Measurements from ENCODE around the gene UTP14C. TPM values are rescaled to one million over a fixed set of nuclear protein-coding genes. Genes with fewer than 3 reads are reported as not detected.

Gene UTP14C
- total and polyA plus RNA-seq, 2 of the 13 experiments (the other 11 are each of a cell fraction or from before 2014, with no cell fraction given): 8.8 to 12.2 TPM

- intact Hi-C loops (cut with micrococcal nuclease; ENCODE audit: unreplicated experiment): loop anchor here (10.0 kb wide), 1 partner anchor 228 kb away; no protein-coding TSS in a partner anchor
- DNase-seq (ENCODE audit: low spot score) (no peak), FAIRE-seq (no peak), ATAC-seq (no peak)
- Histone ChIP-seq H3K4me1 (ENCODE audit: insufficient read depth, low read length) (peaks cover 62% of the 10 kb centered on the region), H3K4me2 (ENCODE audit: low read depth, low read length) (no peak overlapping the region), H3K36me3 (replicated peaks in 1 of 2; ENCODE audit: control insufficient read depth in 1 of 2, insufficient read depth in 2 of 2, low read length in 2 of 2) (peaks cover 11 to 37% of the 10 kb centered on the region in 2 experiments), H3K27ac (ENCODE audit: extremely low read length, insufficient read depth, low read length) (no peak overlapping the region), H2AFZ (ENCODE audit: low read length) (no peak overlapping the region), H3K9ac (ENCODE audit: insufficient read depth, low read depth, low read length) (no peak overlapping the region), H3K27me3 (ENCODE audit: control insufficient read depth in 1 of 2, insufficient read depth in 2 of 2, low read length in 2 of 2) (no peaks in the 10 kb centered on the region), H3K9me3 (ENCODE audit: low read length) (no peaks in the 10 kb centered on the region), H4K20me1 (ENCODE audit: insufficient read depth, low read length) (no peaks in the 10 kb centered on the region; the same call in 1 of the 2 replicates), H3K4me3 (replicated peaks in 1 of 3; ENCODE audit: insufficient read depth in 1 of 3, low read depth in 2 of 3, low read length in 3 of 3) (no peak overlapping the region), H3K79me2 (ENCODE audit: insufficient read depth, low read length) (peaks cover 80% of the 10 kb centered on the region)
- no TSS peak for BruUV-seq (replicated peaks)
- in situ Hi-C loops (cut with HindIII; ENCODE audit: extremely low pct_ligation_motif_present, low pct_unique_long_range_greater_than_20kb): no loop called here
- ChIA-PET POLR2A (interaction anchor here (0.9 kb wide), 1 partner anchor 22 kb away, joined by 3 read pairs; no protein-coding TSS in a partner anchor), CTCF (ENCODE audit: low intra/inter-chr PET ratio, low total read pairs) (no interaction called here)
- TF ChIP-seq ZNF3 (CRISPR knock-in tag; IDR thresholded peaks at IDR 0.05) (0 out of 2 replicates have a peak, but pooled peaks have one; percentile 0), SMAD1 (CRISPR knock-in tag; IDR thresholded peaks at IDR 0.05; ENCODE audit: borderline replicate concordance, low read depth) (no peak), PHF5A (CRISPR knock-in tag; IDR thresholded peaks at IDR 0.05; ENCODE audit: low read depth, unreplicated experiment) (peak; percentile 7), MYPOP (CRISPR knock-in tag; IDR thresholded peaks at IDR 0.05) (no peak), GPN1 (CRISPR knock-in tag; IDR thresholded peaks at IDR 0.05; ENCODE audit: borderline replicate concordance) (no peak)
- 90% methylated on average over 1 of the region's 1 CpG for WGBS (ENCODE audit: low lambda C conversion rate)
Observed at GRCh38 chr13:51976423-51976822, 48.1 kb upstream of the UTP14C start.

GRCh38 chr13:51976890-51977289, 47.6 kb upstream of the UTP14C start:
- WGBS (ENCODE audit: low lambda C conversion rate): 73% methylated on average over 5 of the region's 5 CpGs
- Histone ChIP-seq H2AFZ (ENCODE audit: low read length) (no peak overlapping the region), H4K20me1 (ENCODE audit: insufficient read depth, low read length) (no peaks in the 10 kb centered on the region; the same call in 1 of the 2 replicates), H3K36me3 (replicated peaks in 1 of 2; ENCODE audit: control insufficient read depth in 1 of 2, insufficient read depth in 2 of 2, low read length in 2 of 2) (peaks cover 11 to 37% of the 10 kb centered on the region in 2 experiments), H3K79me2 (ENCODE audit: insufficient read depth, low read length) (peaks cover 81% of the 10 kb centered on the region), H3K9ac (ENCODE audit: insufficient read depth, low read depth, low read length) (no peak overlapping the region), H3K27me3 (ENCODE audit: control insufficient read depth in 1 of 2, insufficient read depth in 2 of 2, low read length in 2 of 2) (no peaks in the 10 kb centered on the region), H3K9me3 (ENCODE audit: low read length) (no peaks in the 10 kb centered on the region), H3K4me2 (ENCODE audit: low read depth, low read length) (no peak overlapping the region), H3K27ac (ENCODE audit: extremely low read length, insufficient read depth, low read length) (no peak overlapping the region), H3K4me1 (ENCODE audit: insufficient read depth, low read length) (peaks cover 62% of the 10 kb centered on the region), H3K4me3 (replicated peaks in 1 of 3; ENCODE audit: insufficient read depth in 1 of 3, low read depth in 2 of 3, low read length in 3 of 3) (no peak overlapping the region)
- ATAC-seq (no peak), FAIRE-seq (no peak), DNase-seq (ENCODE audit: low spot score) (no peak)
- ChIA-PET POLR2A (interaction anchor here (2.9 kb wide), 1 partner anchor 22 kb away, joined by 25 read pairs; no protein-coding TSS in a partner anchor), CTCF (ENCODE audit: low intra/inter-chr PET ratio, low total read pairs) (no interaction called here)
- intact Hi-C loops (cut with micrococcal nuclease; ENCODE audit: unreplicated experiment): loop anchor here (10.0 kb wide), 1 partner anchor 228 kb away; no protein-coding TSS in a partner anchor
- in situ Hi-C loops (cut with HindIII; ENCODE audit: extremely low pct_ligation_motif_present, low pct_unique_long_range_greater_than_20kb): no loop called here
- no TSS peak for BruUV-seq (replicated peaks)
- peak; percentile 36; the same call in 1 of the 2 replicates for TF ChIP-seq HNF4A (CRISPR knock-in tag; IDR thresholded peaks at IDR 0.05)
- no peak for TF ChIP-seq ZNF569 (CRISPR knock-in tag; IDR thresholded peaks at IDR 0.05; ENCODE audit: borderline replicate concordance)
- 0 out of 2 replicates have a peak, but pooled peaks have one; percentile 25 for TF ChIP-seq REPIN1 (CRISPR knock-in tag; IDR thresholded peaks at IDR 0.05; ENCODE audit: borderline replicate concordance, low read depth)
- TF ChIP-seq ZNF770 (CRISPR knock-in tag; IDR thresholded peaks at IDR 0.05): peak; percentile 97
- TF ChIP-seq ARID5B (CRISPR knock-in tag; IDR thresholded peaks at IDR 0.05): 0 out of 2 replicates have a peak, but pooled peaks have one; percentile 12
- peak; percentile 17; the same call in 1 of the 2 replicates for TF ChIP-seq HDAC2 (CRISPR knock-in tag; IDR thresholded peaks at IDR 0.05)
